Suprapubic skin (tissue), 4 donors: ENCODE results near the gene MYO18B. TPM values are rescaled to one million over a fixed set of nuclear protein-coding genes. Genes with fewer than 3 reads are reported as not detected.

Experiments used
- DNase-seq, 2 donors: peaks; one replicate each; pipeline ENCODE4 v3.0.0-alpha.2; 2019; ENCODE audit warnings: low spot score in 2 of 2
- H3K27ac ChIP-seq: fragments of 200-600 bp; sonication (generic); one replicate; pipeline ENCODE4 v1.5.1; 2019
- H3K27me3 ChIP-seq: fragments of 200-600 bp; sonication (generic); one replicate; pipeline ENCODE4 v1.5.1; 2019
- H3K36me3 ChIP-seq: fragments of 200-600 bp; sonication (generic); one replicate; pipeline ENCODE4 v1.5.1; 2019
- H3K4me1 ChIP-seq: fragments of 200-600 bp; sonication (generic); one replicate; pipeline ENCODE4 v1.5.1; 2019
- H3K4me3 ChIP-seq: fragments of 200-600 bp; sonication (generic); one replicate; pipeline ENCODE4 v1.5.1; 2019; ENCODE audit warnings: mild to moderate bottlenecking
- H3K9me3 ChIP-seq: fragments of 200-600 bp; sonication (generic); one replicate; pipeline ENCODE4 v1.5.1; 2019
- CTCF ChIP-seq, 2 donors: fragments of 200-600 bp in 1 of 2; fragments of 450-650 bp in 1 of 2; sonication (generic) in 1 of 2; IDR thresholded peaks; one replicate each; pipeline ENCODE4 v1.5.1; 2016 to 2019; ENCODE audit warnings: antibody characterized with exemption in 2 of 2, mild to moderate bottlenecking in 1 of 2, moderate library complexity in 1 of 2
- EP300 ChIP-seq: sonication (generic); formaldehyde crosslinking; IDR thresholded peaks from one replicate; pipeline ENCODE4 v1.6.1; 2017; ENCODE audit warnings: antibody characterized with exemption
- POLR2A ChIP-seq, 2 donors: fragments of 450-650 bp; IDR thresholded peaks; one replicate each; pipeline ENCODE4 v1.6.1; 2017; ENCODE audit warnings: antibody characterized with exemption in 2 of 2, mild to moderate bottlenecking in 2 of 2, moderate library complexity in 2 of 2
- POLR2AphosphoS5 ChIP-seq, 3 donors: sonication (generic); formaldehyde crosslinking; IDR thresholded peaks; one replicate each; pipeline ENCODE4 v1.6.1; 2017; ENCODE audit warnings: antibody characterized with exemption in 3 of 3
- WGBS: methylation state at CpG from one replicate; pipeline ENCODE4 v1.1.5; 2018; 5-methylcytosine and 5-hydroxymethylcytosine counted together
- total RNA-seq, 4 donors: library from RNA; depleted of rRNA; stranded (reverse); fragments of >200 nt; gene quantifications; one replicate each; pipeline ENCODE4 v1.1.0, GENCODE V29; 2016

Gene MYO18B
- total RNA-seq, 4 donors from 2014 or later: 1.2 to 3.2 (median 1.7) TPM

- 77% methylated on average over 3 of the region's 3 CpGs for WGBS
- H3K36me3 ChIP-seq: no peaks in the 10 kb centered on the region
- TF ChIP-seq EP300: no peak
- TF ChIP-seq POLR2AphosphoS5 (IDR thresholded peaks at IDR 0.05): no peak
- TF ChIP-seq CTCF (IDR thresholded peaks at IDR 0.05): no peak
- no peak for TF ChIP-seq POLR2A (IDR thresholded peaks at IDR 0.05)
- DNase-seq: no peak
- H3K9me3 ChIP-seq: no peaks in the 10 kb centered on the region
- no peaks in the 10 kb centered on the region for H3K4me1 ChIP-seq
- H3K27me3 ChIP-seq: peaks cover 10% of the 10 kb centered on the region
- no peak overlapping the region for H3K4me3 ChIP-seq
- H3K27ac ChIP-seq: no peak overlapping the region
Measured at GRCh38 chr22:25840891-25841290, 98.9 kb downstream of the MYO18B start.

- no peak for TF ChIP-seq POLR2A (IDR thresholded peaks at IDR 0.05)
- no peak for TF ChIP-seq EP300
- TF ChIP-seq CTCF (IDR thresholded peaks at IDR 0.05): no peak
- TF ChIP-seq POLR2AphosphoS5 (IDR thresholded peaks at IDR 0.05): no peak
- H3K27ac ChIP-seq: no peak overlapping the region
- DNase-seq: no peak
- no peaks in the 10 kb centered on the region for H3K9me3 ChIP-seq
- 69% methylated on average over 7 of the region's 7 CpGs for WGBS
- no peaks in the 10 kb centered on the region for H3K4me1 ChIP-seq
- H3K36me3 ChIP-seq: no peaks in the 10 kb centered on the region
- H3K4me3 ChIP-seq: no peak overlapping the region
- peaks cover 10% of the 10 kb centered on the region for H3K27me3 ChIP-seq
Measured at GRCh38 chr22:25841775-25842174, 99.8 kb downstream of the MYO18B start.

GRCh38 chr22:25843660-25844405 is 101.8 kb downstream of the MYO18B start:
- no peak for DNase-seq
- Histone ChIP-seq H3K27ac (no peak overlapping the region), H3K36me3 (no peaks in the 10 kb centered on the region), H3K9me3 (no peaks in the 10 kb centered on the region), H3K4me1 (no peaks in the 10 kb centered on the region), H3K27me3 (peaks cover 14% of the 10 kb centered on the region), H3K4me3 (no peak overlapping the region)
- 79% methylated on average over 11 of the region's 11 CpGs for WGBS
- TF ChIP-seq POLR2AphosphoS5 (IDR thresholded peaks at IDR 0.05) (no peak), EP300 (no peak), CTCF (IDR thresholded peaks at IDR 0.05) (no peak), POLR2A (IDR thresholded peaks at IDR 0.05) (no peak)

- H3K4me3 ChIP-seq: no peak overlapping the region
- H3K36me3 ChIP-seq: no peaks in the 10 kb centered on the region
- no peak overlapping the region for H3K27ac ChIP-seq
- no peaks in the 10 kb centered on the region for H3K9me3 ChIP-seq
- H3K4me1 ChIP-seq: no peaks in the 10 kb centered on the region
- DNase-seq: no peak
- peaks cover 14% of the 10 kb centered on the region for H3K27me3 ChIP-seq
- WGBS: 86% methylated on average over 5 of the region's 8 CpGs
- no peak for TF ChIP-seq CTCF (IDR thresholded peaks at IDR 0.05)
- TF ChIP-seq POLR2AphosphoS5 (IDR thresholded peaks at IDR 0.05): no peak
- TF ChIP-seq POLR2A (IDR thresholded peaks at IDR 0.05): no peak
- TF ChIP-seq EP300: no peak
Measured at GRCh38 chr22:25844601-25845000, 102.6 kb downstream of the MYO18B start.

- no peak overlapping the region for H3K4me3 ChIP-seq
- DNase-seq: no peak
- 67% methylated on average over 4 of the region's 12 CpGs for WGBS
- H3K36me3 ChIP-seq: no peaks in the 10 kb centered on the region
- no peak overlapping the region for H3K27ac ChIP-seq
- peaks cover 6% of the 10 kb centered on the region for H3K27me3 ChIP-seq
- H3K9me3 ChIP-seq: no peaks in the 10 kb centered on the region
- H3K4me1 ChIP-seq: no peaks in the 10 kb centered on the region
- TF ChIP-seq POLR2AphosphoS5 (IDR thresholded peaks at IDR 0.05) (no peak), CTCF (IDR thresholded peaks at IDR 0.05) (no peak), EP300 (no peak), POLR2A (IDR thresholded peaks at IDR 0.05) (no peak)
Measured at GRCh38 chr22:25845985-25846745, 104.2 kb downstream of the MYO18B start.
